HepG2 (cell line): ENCODE measurements around the gene ZNF503. TPM values are rescaled to one million over a fixed set of nuclear protein-coding genes. Genes with fewer than 3 reads are reported as not detected.
A peak's percentile ranks its signal among the peaks of the same experiment; 100 is the strongest.

Experiments
- ASH2L ChIP-seq: fragments of 300-600, 200-600 bp; sonication (generic); IDR thresholded peaks from 2 replicates; pipeline ENCODE4 v1.7.0; 2017; ENCODE audit warnings: low read depth, mild to moderate bottlenecking, moderate library complexity, mixed read lengths, low read length; ENCODE audit not compliant: insufficient read length
- ATF2 ChIP-seq: sonication (generic); formaldehyde crosslinking; IDR thresholded peaks from 2 replicates; pipeline ENCODE4 v1.4.0; 2020; ENCODE audit warnings: missing genetic modification reagents
- CAMTA2 ChIP-seq: sonication (generic); formaldehyde crosslinking; IDR thresholded peaks from 2 replicates; pipeline ENCODE4 v1.4.0; 2020; ENCODE audit warnings: mild to moderate bottlenecking, missing genetic modification reagents, borderline replicate concordance
- CREB3 ChIP-seq: sonication (generic); formaldehyde crosslinking; IDR thresholded peaks from 2 replicates; pipeline ENCODE4 v1.5.0; 2020; ENCODE audit warnings: missing genetic modification reagents
- FOSL1 ChIP-seq: sonication (generic); formaldehyde crosslinking; IDR thresholded peaks from 2 replicates; pipeline ENCODE4 v1.9.0; 2021; ENCODE audit warnings: missing genetic modification reagents, borderline replicate concordance
- HOXD1 ChIP-seq: sonication (generic); formaldehyde crosslinking; IDR thresholded peaks from 2 replicates; pipeline ENCODE4 v1.5.0; 2020; ENCODE audit warnings: missing genetic modification reagents
- KDM4B ChIP-seq: sonication (generic); formaldehyde crosslinking; IDR thresholded peaks from 2 replicates; pipeline ENCODE4 v1.4.0; 2020; ENCODE audit warnings: missing genetic modification reagents
- MLXIP ChIP-seq: sonication (generic); formaldehyde crosslinking; IDR thresholded peaks from 2 replicates; pipeline ENCODE4 v1.9.0; 2021; ENCODE audit warnings: missing genetic modification reagents, borderline replicate concordance
- NBN ChIP-seq: fragments of 450-650 bp; conservative IDR thresholded peaks from 2 replicates; pipeline ENCODE4 v1.6.1; 2017
- SIN3B ChIP-seq: fragments of 150-350 bp; IDR thresholded peaks from 2 replicates; pipeline ENCODE4 v1.6.1; 2014; ENCODE audit warnings: low read length
- TAF15 ChIP-seq: fragments of 200-400 bp; formaldehyde crosslinking; IDR thresholded peaks from one replicate; pipeline ENCODE4 v1.6.1; 2018; ENCODE audit warnings: mild to moderate bottlenecking, low read depth, low read length; ENCODE audit not compliant: poor library complexity, severe bottlenecking
- THAP8 ChIP-seq: sonication (generic); formaldehyde crosslinking; IDR thresholded peaks from 2 replicates; pipeline ENCODE4 v1.5.1; 2020; ENCODE audit warnings: missing genetic modification reagents, mild to moderate bottlenecking, borderline replicate concordance
- ZBTB10 ChIP-seq: sonication (generic); formaldehyde crosslinking; IDR thresholded peaks from 2 replicates; pipeline ENCODE4 v1.4.0; 2020; ENCODE audit warnings: missing genetic modification reagents, borderline replicate concordance
- ZNF160 ChIP-seq: sonication (generic); formaldehyde crosslinking; IDR thresholded peaks from 2 replicates; pipeline ENCODE4 v1.8.0; 2022; ENCODE audit warnings: mild to moderate bottlenecking, inconsistent platforms, missing genetic modification reagents
- ZNF224 ChIP-seq: sonication (generic); formaldehyde crosslinking; IDR thresholded peaks from 2 replicates; pipeline ENCODE4 v1.5.0; 2020; ENCODE audit warnings: mild to moderate bottlenecking, missing genetic modification reagents
- ZNF747 ChIP-seq: sonication (generic); formaldehyde crosslinking; IDR thresholded peaks from 2 replicates; pipeline ENCODE4 v1.8.1; 2023; ENCODE audit warnings: missing genetic modification reagents, mild to moderate bottlenecking, borderline replicate concordance
- polyA plus RNA-seq, 8 experiments: library from polyadenylated mRNA; depleted of rRNA in 3 of 8; stranded (reverse) in 7 of 8; unstranded in 1 of 8; fragments of >200 nt; fragmentation: Illumina TruSeq in 4 of 8; extraction: Trizol in 4 of 8; gene quantifications; 2 replicates each; pipeline versions ENCODE4 v1.2.1 to v1.2.3, GENCODE V29; 2011 to 2016; ENCODE audit warnings: low read depth in 4 of 8, missing spikeins in 1 of 8, mixed read lengths in 1 of 8; ENCODE audit not compliant: insufficient read depth in 1 of 8
- total RNA-seq, 5 experiments: library from RNA; depleted of rRNA; stranded (reverse); fragments of >200 nt; fragmentation: Illumina TruSeq; extraction: Trizol; gene quantifications; 2 replicates each; pipeline ENCODE4 v1.2.3, GENCODE V29; 2016; ENCODE audit warnings: low read depth in 1 of 5

Gene ZNF503
- total and polyA plus RNA-seq, 2 of the 13 experiments (the other 11 are each of a cell fraction or from before 2014, with no cell fraction given) = 2.7 to 8.3 TPM

GRCh38 chr10:75408911-75409885, 7.6 kb upstream of the ZNF503 start (continued):
- TF ChIP-seq ASH2L = peak; percentile 45
- TF ChIP-seq ZNF224 = no peak
- TF ChIP-seq NBN = no peak
- TF ChIP-seq KDM4B = no peak
- no peak for TF ChIP-seq ZNF160
- 0 out of 2 replicates have a peak, but pooled peaks have one; percentile 35 for TF ChIP-seq CAMTA2 (CRISPR knock-in tag)
- TF ChIP-seq SIN3B = no peak
- TF ChIP-seq CREB3 (CRISPR knock-in tag) = 0 out of 2 replicates have a peak, but pooled peaks have one; percentile 35
- TF ChIP-seq ATF2 (CRISPR knock-in tag) = no peak
- peak; percentile 39; the same call in 1 of the 2 replicates for TF ChIP-seq ZNF747
- no peak for TF ChIP-seq FOSL1 (CRISPR knock-in tag)
- TF ChIP-seq MLXIP = no peak
- TF ChIP-seq TAF15 = peak; percentile 7
- TF ChIP-seq HOXD1 = 0 out of 2 replicates have a peak, but pooled peaks have one; percentile 33
- TF ChIP-seq THAP8 (CRISPR knock-in tag) = no peak; the same call in 1 of the 2 replicates
- no peak for TF ChIP-seq ZBTB10 (CRISPR knock-in tag)
